Left ventricle myocardium superior (tissue), 1 donor: Measurements from ENCODE around the gene OSGEP. TPM values are rescaled to one million over a fixed set of nuclear protein-coding genes. Genes with fewer than 3 reads are reported as not detected.
"Not testable (repeated sequence)": the region's sequence is repeated elsewhere in the genome, so short reads cannot be mapped to it uniquely, and the experiment has no call there.

ENCODE experiments used
- ATAC-seq: fragments of 200-7000 bp; cut with Tn5 transposase; one replicate; pipeline ENCODE4 v1.9.1; 2020; ENCODE audit warnings: mild to moderate bottlenecking, moderate library complexity
- DNase-seq: peaks from one replicate; pipeline ENCODE4 v3.0.0-alpha.2; 2020
- intact Hi-C: fragments of 100-400 bp; cut with micrococcal nuclease; formaldehyde crosslinking; loops from one replicate; pipeline ENCODE4 v1.11.0; 2022
- total RNA-seq: library from RNA; stranded (reverse); fragmentation: NEBNext Ultra II Directional; extraction: Animal tissue kit (Norgen Biotek cat#: 25700); gene quantifications from one replicate; pipeline ENCODE4 v1.2.1, GENCODE V29; 2021
- donor health status: DM: no; HTN: yes; CAD: no; lungs with severe emphysema.

OSGEP gene
- total RNA-seq, 1 donor from 2014 or later = 15.3 TPM

DNA sequence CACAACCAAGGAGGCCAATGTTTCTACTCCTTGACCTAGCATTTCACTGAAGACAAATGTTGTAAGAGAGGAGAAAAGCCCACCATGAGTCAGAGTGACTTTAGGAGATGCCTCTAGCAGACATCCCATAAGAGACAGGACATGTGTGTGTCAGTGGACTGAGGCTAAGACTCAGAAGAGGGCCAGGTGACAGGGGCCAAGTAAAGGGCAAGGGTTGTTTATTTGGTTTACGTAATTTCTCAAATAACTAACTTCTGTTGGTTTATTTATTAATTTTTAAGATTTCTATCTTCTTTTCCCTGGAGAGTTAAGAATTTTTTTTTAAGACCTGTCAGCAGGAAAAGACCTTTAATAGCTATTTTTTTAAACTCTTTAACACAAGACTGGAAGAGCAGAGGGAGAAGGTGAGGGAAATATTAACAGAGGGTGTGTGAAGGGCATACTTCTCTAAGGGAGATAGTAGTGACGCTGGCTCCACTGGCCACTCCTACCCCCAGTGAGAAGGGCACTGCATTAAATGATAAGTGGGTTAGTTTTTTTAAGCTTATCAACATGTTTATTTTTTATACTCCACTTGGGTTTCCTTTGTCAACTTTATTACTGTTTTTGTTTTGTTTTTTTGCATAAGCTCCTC is 18.0 kb upstream of the OSGEP start:
- DNase-seq (no peak), ATAC-seq (no peak)
- intact Hi-C loops = no loop called here

DNA sequence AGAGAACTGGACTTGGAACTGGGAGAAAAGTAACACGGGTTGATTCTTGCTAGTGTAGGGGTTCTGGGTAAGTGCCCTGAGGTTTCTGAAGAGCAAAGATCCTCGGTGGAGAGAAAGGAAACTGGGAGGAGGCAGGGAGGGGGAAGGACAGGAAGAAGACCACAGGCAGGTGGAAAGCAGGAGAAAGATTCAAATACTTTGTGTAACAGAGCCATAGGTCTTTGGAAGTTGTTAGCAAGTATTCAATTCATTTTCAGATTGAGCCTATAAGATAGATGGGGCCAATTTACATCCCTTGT is 15.9 kb upstream of the OSGEP start:
- no peak for ATAC-seq
- no peak for DNase-seq
- intact Hi-C loops = no loop called here

DNA sequence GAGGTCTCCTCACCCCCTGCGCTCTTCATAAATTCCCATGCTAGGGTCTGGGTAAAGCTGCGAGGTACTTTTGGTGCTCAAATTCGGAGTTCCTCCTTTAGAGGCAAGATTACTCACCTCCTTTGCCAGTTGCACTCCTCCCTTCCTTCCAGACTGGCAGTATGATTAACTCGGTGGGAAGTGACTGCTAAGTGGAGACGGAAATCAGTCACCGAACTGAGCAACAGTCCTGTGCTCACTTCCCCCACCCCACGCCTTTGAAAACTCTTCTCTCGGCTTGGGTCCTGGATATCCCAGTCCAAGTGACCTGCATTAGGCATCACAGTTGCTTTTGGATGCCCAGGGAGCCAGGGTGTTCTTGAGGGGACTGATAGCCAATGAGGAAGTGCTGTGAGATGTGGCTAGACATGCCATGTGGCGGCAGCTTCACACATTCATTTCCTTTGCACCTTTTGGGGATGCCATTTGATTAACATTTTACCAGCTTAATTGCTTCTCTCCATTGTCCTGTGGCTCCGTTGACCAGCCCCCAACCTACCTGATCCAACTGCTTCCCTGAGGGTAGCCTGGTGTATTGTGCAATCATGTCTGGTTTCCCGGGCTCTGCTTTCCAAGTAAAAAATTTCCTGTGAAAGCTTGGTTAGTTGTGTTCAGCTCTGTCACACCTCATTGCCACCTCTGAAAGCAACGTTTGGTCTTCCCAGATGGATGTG is 15.4 kb upstream of the OSGEP start:
- intact Hi-C loops = no loop called here

DNA sequence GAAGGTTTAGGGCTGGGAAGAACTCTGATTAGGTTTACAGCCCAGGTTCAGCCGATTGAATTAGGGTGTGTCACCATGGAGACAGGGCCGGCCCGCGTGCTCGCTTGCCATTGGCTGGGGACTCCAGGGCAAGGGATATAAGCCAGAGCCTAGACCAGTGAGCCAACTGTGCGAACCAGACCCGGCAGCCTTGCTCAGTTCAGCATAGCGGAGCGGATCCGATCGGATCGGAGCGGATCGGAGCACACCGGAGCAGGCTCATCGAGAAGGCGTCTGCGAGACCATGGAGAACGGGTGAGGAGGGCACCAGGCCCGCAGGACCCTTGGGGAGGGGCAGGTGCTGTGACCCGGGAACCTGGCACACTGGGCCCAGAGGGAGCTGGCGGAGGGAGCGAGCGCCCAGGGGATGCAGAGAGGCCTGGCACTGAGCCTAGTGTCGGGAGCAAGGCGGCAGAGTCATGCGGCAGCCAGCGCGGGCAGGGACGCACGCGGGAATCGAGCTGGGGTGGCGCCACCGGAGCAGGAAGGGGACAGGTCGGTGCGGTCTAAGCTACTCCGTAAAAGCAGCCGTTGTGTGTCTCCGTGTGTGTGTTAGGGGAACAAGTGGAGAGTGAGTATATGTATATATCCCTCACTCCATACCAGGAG is 14.8 kb upstream of the OSGEP start, which contains the start of gene PNP:
Gene PNP (plus strand): TSS at position 165 of the 648 bp plus-strand sequence. CDS start 119 bp downstream, at position 284.
- peak; percentile 98 for ATAC-seq
- DNase-seq = peak; percentile 88
- intact Hi-C loops = no loop called here

More for the DNA sequence above, 15.4 kb upstream of the OSGEP start:
- ATAC-seq (peak; percentile 61), DNase-seq (no peak)

DNA sequence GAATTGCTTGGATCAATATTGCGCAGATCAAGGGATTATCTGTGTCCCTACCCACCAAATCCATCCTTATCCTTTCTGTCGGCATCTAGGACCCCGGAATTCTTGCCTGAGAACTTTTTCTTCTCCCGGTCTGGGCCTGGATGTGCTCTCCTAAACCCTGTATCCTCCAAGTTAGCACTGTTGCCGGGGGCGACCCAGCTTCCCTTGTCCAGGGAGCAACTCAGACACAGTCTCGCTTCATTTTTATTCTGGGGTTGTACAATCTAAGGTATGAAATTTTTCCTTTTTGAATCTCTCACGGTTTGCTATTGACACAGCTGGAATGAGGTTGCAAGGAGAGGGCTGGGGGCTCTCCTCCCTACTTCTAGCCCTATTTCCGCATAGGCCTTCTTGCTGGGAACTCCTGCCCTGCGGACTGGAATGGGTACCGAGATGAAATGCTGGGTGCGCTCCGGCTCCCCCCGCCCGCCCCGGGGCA is 14.2 kb upstream of the OSGEP start:
- intact Hi-C loops = no loop called here
- DNase-seq = no peak
- ATAC-seq = no peak

DNA sequence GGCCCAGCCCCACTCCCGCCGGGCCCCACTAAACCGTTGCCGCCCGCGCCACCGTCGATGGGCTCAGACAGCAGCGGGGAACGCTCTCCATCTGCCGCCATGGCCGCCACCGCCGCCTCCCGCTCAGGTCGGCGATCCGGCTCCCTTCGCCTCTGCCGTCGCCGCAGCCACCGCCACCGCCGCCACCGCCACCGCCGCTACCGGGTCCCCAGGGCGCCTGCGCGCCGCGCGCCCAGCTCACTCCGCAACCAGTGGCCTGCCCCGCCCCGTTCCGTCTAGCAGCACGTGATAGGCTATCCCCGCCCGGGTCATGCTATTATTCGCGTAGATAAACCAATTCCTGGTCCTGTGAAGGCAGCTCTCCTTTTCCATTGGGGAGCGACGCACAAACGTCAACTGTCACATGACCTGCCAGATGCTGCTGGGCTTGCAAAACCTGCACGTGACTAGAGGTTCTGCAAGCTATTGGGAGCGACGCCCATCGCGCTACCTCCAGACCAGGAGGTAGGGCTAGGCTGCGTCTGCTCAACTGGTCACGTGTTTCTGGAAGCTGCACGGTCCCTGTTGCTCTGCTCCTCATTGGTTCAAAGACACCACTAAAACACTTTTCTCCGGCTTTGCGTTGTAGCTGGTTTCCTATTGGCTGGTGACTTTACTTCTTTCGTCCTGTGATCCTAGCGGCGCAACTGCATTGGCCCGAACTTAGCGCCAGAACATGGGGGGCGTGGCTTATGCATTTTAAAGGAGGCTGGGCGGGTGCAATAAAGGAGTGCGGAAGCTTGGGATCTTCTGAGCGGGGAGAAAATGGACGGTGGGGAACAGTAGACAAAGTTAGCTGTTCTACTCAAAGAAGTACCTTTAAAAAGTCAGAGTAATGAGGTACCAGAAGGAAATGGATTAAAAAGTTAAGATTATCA is 6.9 kb upstream of the OSGEP start, which contains the start of gene PIP4P1:
Gene PIP4P1 (minus strand): TSS at position 210 of the 917 bp plus-strand sequence. CDS start 109 bp downstream, at position 101.
- ATAC-seq (peak; percentile 97), DNase-seq (peak; percentile 99)
- intact Hi-C loops = no loop called here

DNA sequence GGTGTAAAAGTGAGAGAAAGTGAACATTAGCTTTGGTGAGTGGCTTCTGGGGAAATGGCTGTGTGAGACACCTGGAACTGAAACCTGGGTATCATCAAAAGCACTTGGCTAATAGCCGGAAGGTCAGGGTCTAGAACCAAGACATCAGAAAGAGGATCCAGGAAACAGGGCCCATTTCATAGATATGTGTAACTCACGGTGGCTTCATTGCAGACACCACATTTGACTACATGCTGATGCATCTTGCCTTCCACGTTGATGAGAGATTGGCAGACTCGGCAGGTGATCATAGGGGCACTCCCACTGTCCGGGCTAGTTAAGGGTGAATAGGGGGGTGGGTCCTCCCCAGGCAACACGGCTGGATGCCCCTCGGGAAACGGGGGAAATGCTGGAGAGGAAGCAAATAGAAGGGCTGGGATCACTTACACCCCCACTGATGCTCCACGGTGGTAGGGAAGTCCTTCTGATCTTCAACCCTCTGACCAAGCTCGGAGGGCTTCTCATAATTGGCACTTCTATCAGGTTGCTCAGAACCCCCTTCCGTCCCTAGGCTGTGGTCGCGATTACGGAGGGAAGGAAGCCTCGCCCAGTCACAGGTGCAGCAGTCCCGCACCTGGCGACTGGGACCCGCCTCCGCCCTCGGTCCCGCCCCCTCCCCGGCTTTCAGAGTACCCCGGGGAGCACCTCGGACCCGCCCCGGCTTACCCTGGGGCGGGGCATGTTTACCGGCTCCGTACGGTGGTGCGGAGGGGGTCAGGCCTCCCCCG is 6.0 kb upstream of the OSGEP start:
- peak; percentile 0 for ATAC-seq
- intact Hi-C loops = no loop called here
- DNase-seq = no peak

DNA sequence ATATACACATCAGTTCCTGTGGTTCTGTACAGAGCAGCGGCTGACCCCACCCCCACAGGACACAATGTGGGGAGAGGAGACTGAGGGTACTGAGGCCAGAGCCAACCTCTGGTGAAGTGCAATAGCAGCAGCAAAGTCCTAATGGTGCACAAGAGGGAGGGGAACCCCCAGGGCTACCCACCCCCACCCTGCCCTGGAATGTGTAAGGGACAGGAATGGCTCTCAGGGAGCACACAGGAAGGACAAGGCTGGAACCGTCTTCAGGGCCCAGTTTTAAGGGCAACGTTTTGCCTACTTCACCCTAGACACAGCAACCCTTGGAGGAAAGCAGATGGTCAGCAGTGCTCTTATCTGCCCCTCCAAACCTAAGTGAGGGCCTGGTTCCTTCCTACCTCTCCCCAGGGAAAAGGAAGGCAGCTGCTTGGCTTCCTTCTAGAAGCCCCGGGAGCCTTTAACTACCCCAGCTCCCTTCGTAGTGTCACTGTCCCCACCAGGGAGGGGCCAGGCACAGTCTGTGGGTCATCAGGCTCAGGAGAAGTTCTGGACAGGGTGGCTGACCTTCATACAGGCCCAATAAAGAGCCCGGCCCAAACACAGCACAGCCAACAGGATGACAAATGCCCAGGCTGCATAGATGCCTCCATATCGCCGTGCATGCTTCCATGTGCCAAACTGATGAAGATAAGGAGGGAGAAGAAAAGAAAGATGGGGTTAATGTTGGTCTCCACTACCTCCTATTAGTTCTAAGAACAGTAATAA is 3.6 kb upstream of the OSGEP start:
- ATAC-seq (no peak), DNase-seq (no peak)
- intact Hi-C loops = no loop called here

DNA sequence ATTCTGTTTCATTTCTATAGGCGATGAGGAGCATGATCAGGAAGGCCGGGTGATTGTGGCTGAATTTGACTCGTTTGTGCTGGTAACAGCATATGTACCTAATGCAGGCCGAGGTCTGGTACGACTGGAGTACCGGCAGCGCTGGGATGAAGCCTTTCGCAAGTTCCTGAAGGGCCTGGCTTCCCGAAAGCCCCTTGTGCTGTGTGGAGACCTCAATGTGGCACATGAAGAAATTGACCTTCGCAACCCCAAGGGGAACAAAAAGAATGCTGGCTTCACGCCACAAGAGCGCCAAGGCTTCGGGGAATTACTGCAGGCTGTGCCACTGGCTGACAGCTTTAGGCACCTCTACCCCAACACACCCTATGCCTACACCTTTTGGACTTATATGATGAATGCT is 2.4 kb upstream of the OSGEP start:
- intact Hi-C loops = no loop called here
- DNase-seq (no peak), ATAC-seq (no peak)

DNA sequence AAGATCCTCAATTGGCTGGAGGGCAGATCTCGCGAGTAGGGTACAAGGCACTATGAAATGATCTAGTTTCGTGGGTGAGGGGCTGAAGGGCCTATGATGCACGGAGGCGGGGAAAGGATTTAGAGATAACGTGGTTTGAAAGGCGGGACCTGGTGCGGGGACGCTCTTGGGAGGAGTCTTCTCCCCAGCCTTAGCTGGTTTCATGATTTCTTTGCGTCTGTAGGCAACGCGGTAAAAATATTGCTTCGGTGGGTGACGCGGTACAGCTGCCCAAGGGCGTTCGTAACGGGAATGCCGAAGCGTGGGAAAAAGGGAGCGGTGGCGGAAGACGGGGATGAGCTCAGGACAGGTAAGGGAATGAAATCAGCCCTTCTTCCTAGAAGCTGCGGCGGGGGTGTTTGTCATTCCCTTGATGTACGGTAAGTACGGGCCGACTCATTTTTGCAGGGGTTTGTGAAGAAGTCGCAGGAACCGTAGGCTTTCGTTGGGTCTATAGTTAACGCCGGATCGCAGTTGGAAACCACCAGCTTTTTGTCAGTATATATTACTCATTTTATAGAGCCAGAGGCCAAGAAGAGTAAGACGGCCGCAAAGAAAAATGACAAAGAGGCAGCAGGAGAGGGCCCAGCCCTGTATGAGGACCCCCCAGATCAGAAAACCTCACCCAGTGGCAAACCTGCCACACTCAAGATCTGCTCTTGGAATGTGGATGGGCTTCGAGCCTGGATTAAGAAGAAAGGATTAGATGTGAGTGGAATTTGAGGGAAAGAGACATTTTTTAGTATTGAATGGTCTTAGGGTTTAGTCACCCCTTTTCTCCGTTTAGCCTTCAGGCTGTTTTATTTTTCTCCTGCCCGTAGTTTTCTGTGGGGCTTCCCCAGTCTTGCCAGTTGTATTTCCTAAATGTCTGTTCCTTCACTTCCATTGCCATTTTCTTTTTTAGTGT is 1.0 kb upstream of the OSGEP start:
- intact Hi-C loops = no loop called here
- ATAC-seq (peak; percentile 53), DNase-seq (no peak)

DNA sequence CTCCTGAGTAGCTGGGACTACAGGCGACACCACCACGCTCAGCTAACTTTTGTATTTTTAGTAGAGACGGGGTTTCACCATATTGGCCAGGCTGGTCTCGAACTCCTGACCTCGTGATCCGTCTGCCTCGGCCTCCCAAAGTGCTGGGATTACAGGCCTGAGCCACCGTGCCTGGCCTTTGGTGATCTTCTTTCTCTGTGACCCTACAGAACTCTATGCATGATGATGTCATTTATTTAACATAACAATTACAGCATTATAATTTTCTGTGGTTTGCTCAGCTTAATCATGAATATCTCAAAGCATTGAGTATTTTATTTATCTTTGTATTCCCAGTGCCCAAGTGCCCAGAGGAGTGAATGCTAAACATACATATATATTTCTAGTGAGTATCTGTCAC is 1.8 kb downstream of the OSGEP start:
- DNase-seq, intact Hi-C loops, ATAC-seq: not testable (repeated sequence)

DNA sequence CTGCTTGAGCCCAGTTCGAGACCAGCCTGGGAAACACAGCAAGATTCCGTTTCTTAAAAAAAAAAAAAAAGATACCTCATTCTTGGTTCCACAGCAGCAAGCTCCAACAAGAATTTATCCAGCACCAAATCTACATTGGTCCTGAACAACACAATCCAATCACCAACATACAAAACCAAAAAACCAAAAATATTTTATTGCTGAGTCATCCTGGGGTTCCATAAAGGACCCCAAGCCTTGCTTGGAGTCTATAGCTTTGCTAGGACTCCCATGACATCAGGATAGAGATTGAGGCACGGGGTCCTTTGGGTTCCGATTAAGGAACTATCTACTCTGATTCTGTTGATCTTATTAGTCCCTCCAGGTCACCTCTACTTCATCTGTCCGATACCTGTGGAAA is 7.7 kb downstream of the OSGEP start:
- ATAC-seq = no peak
- DNase-seq = no peak
- intact Hi-C loops = no loop called here

DNA sequence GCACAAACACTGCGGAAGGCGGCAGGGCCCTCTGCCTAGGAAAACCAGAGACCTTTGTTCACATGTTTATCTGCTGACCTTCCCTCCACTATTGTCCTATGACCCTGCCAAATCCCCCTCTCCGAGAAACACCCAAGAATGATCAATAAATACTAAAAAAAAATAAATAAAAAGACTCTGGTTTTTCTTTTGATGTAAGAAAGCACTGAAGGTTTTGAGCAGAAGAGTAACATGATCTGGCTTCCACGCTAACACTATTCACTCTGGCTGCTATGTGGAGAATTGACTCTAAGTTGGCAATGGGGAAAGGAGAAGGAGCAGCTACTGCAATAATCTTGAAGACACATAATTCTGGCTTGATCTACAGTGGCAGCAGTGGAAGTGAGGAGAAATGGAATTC is 11.0 kb downstream of the OSGEP start:
- ATAC-seq, DNase-seq, intact Hi-C loops: not testable (repeated sequence)

DNA sequence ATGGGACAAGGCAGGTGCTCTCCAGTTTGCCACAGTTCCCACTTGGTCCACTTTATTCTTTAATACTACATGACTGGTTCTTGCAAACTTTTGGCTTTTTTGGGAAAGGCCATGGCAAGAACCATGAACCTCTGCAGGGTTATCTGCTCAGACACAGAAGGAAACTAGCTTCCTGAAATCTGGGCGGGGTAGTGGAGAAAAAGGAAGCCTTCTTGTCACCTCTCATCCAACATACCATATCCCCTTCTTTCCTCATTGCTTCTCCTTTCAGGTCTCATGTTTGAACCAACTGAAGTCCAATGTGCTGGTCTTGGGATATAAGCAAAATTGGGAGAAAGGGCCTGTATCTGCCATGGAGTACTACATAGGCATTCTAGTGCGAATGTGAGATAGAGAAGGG is 13.2 kb downstream of the OSGEP start:
- DNase-seq (no peak), ATAC-seq (no peak)
- intact Hi-C loops = no loop called here

DNA sequence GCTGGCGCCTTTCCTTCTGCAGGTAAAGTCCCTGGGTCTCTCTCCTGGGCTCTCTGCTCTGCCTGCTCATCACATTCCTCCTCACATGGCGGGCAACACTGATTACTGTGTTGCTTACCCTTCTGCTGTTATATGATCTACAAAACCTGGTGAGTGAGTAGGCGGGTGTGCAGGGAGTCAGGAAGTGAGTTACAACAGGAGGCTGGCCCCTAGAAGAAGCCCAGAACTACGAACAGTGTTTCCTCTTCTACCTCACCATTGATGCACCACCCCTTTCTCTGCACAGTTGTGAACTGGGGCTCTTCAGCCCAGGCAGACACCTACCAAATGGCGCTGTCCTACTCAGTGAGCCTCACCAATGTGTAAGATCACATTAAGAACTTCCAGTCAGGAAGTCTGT is 13.7 kb downstream of the OSGEP start:
- intact Hi-C loops = no loop called here
- no peak for ATAC-seq
- DNase-seq = no peak

DNA sequence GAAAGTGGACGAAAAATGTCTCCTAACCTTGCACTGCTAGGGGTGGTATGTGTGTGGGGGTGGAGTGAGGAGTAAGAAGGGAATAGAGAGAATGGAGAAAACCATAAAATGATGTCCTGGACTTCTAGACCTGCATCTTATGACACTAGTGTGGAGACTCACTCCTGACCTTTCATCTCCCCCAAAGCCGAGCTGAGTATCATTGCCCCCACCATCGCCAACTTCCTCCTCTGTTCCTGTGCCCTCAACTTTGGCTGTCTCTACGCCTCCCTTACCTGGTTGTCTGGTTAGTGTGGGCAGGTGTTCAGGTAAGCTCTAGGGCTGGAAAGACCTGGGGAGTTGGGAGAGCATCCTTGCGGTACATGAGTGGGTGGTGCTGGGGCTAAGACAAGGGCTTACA is 14.1 kb downstream of the OSGEP start:
- intact Hi-C loops = no loop called here
- no peak for ATAC-seq
- no peak for DNase-seq

DNA sequence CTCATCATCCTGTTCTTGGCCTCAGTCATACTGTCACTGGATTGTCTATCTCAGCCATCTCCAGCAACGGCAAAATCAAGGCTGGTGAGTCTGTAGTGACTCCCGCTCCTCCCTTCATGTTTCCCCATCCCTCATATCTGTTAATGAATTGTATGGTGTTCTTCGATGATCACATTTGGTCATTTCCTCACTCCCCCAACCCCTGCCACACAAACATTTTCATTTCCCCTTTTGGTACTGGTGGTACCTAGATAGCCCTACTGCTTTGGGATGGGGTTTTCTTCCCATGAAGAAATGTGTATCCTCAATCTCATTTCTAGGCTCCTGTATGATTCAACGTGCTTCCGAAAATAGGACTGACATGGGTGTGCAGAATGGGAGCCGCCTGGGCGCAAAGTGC is 15.9 kb downstream of the OSGEP start:
- intact Hi-C loops = no loop called here
- DNase-seq (no peak), ATAC-seq (no peak)
